IPS DF 6.9 (cell line): ENCODE measurements around the gene URGCP.

ENCODE experiments used
- DNase-seq: peaks from one replicate; pipeline ENCODE4 v3.0.0-alpha.2; 2013; ENCODE audit warnings: low read depth, low spot score
- H3K27ac ChIP-seq: one replicate; pipeline ENCODE4 v1.5.1; 2013; ENCODE audit warnings: low read length, control low read depth
- H3K27me3 ChIP-seq: 2 replicates; pipeline ENCODE4 v1.6.1; 2013; ENCODE audit warnings: mild to moderate bottlenecking, low read length; ENCODE audit not compliant: control insufficient read depth, insufficient read depth
- H3K36me3 ChIP-seq: 2 replicates; pipeline ENCODE4 v1.6.1; 2013; ENCODE audit warnings: low read length; ENCODE audit not compliant: control insufficient read depth, insufficient read depth
- H3K4me1 ChIP-seq: 2 replicates; pipeline ENCODE4 v1.6.1; 2013; ENCODE audit warnings: low read length; ENCODE audit not compliant: control insufficient read depth, insufficient read depth
- H3K4me3 ChIP-seq: 2 replicates; pipeline ENCODE4 v1.5.1; 2013; ENCODE audit warnings: mild to moderate bottlenecking, low read length
- H3K9me3 ChIP-seq: 2 replicates; pipeline ENCODE4 v1.6.1; 2013; ENCODE audit warnings: low read length, inconsistent platforms; ENCODE audit not compliant: control insufficient read depth, insufficient read depth
- WGBS: extraction: QIAGEN DNeasy Blood & Tissue Kit; methylation state at CpG from one replicate; pipeline ENCODE4 v1.1.7; 2013; ENCODE audit warnings: mixed read lengths, missing lambda C conversion rate; ENCODE audit not compliant: insufficient read length, insufficient coverage; 5-methylcytosine and 5-hydroxymethylcytosine counted together

Gene URGCP, protein sequence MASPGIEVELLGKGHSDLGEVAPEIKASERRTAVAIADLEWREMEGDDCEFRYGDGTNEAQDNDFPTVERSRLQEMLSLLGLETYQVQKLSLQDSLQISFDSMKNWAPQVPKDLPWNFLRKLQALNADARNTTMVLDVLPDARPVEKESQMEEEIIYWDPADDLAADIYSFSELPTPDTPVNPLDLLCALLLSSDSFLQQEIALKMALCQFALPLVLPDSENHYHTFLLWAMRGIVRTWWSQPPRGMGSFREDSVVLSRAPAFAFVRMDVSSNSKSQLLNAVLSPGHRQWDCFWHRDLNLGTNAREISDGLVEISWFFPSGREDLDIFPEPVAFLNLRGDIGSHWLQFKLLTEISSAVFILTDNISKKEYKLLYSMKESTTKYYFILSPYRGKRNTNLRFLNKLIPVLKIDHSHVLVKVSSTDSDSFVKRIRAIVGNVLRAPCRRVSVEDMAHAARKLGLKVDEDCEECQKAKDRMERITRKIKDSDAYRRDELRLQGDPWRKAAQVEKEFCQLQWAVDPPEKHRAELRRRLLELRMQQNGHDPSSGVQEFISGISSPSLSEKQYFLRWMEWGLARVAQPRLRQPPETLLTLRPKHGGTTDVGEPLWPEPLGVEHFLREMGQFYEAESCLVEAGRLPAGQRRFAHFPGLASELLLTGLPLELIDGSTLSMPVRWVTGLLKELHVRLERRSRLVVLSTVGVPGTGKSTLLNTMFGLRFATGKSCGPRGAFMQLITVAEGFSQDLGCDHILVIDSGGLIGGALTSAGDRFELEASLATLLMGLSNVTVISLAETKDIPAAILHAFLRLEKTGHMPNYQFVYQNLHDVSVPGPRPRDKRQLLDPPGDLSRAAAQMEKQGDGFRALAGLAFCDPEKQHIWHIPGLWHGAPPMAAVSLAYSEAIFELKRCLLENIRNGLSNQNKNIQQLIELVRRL

DNA sequence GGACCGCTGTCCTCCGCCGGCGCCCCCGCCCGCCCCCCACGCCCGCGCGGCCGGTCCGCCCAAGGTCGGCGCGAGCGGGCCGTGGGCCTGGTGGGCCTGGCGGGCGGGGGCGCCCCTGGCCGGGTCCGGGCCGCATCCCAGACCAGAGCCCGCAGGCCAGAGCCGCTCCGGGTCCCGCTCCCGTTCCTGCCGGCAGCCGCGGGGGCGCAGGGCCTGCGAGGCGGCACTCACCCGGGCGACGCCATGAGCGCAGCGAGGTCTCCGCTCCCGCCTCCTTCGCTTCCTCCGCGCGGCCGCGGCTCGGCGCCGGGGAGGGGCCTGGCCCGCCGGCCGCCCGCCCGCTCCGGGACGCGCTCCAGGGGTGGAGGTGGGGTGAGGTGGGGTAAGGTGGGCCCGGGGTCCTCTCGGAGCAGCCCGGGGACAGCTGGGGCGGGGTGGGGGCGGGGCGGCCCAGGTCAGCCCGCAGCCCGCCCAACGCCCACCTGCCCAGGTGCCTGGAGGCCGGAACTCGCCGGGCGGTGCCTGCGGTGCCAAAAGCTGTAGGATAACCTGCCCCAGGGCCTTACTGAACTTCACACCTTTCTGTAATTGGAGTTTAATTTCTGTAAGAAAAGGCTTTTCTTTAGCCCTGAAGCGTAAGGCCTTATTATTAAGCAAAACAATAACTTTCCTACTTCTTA is at the start of gene URGCP:
Gene URGCP (minus strand): TSS at position 266 of the 680 bp plus-strand sequence. CDS start 21 bp downstream, at position 245.
- H3K27me3 ChIP-seq = no peaks in the 10 kb centered on the region
- peak within 1 kb of the TSS; percentile 69 for H3K4me3 ChIP-seq
- H3K4me1 ChIP-seq = peaks cover 4% of the 10 kb centered on the region
- no CpG with 5 or more reads among the region's 73 CpGs for WGBS
- H3K27ac ChIP-seq = no peak within 1 kb of the TSS
- DNase-seq = no peak
- H3K36me3 ChIP-seq = no peaks in the 10 kb centered on the region
- no peaks in the 10 kb centered on the region for H3K9me3 ChIP-seq

DNA sequence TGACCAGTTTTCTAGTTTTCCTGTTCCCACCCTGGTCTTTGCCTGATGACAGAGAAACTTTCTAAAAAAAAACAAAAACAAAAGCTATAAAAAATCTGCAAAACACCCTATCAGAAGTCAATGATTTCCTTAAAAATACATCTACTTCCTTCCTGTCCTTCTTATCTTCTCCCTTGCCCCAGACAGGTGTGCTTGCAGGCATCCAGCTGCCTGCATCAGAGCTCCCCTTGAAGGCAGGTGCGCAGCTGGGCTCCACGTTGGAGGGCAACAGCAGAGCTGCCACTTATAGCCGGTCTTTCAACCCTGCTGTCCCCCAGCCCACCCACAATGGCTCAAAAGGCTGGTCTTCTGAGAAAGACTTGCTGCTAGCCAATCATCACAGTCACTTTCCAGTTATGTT is 49.6 kb upstream of the URGCP start:
- WGBS = no CpG with 5 or more reads among the region's 3 CpGs
- Histone ChIP-seq H3K27me3 (no peaks in the 10 kb centered on the region), H3K9me3 (no peaks in the 10 kb centered on the region; the same call in 1 of the 2 replicates), H3K27ac (no peak overlapping the region), H3K4me1 (no peaks in the 10 kb centered on the region), H3K4me3 (no peak overlapping the region), H3K36me3 (no peaks in the 10 kb centered on the region)
- DNase-seq = no peak

DNA sequence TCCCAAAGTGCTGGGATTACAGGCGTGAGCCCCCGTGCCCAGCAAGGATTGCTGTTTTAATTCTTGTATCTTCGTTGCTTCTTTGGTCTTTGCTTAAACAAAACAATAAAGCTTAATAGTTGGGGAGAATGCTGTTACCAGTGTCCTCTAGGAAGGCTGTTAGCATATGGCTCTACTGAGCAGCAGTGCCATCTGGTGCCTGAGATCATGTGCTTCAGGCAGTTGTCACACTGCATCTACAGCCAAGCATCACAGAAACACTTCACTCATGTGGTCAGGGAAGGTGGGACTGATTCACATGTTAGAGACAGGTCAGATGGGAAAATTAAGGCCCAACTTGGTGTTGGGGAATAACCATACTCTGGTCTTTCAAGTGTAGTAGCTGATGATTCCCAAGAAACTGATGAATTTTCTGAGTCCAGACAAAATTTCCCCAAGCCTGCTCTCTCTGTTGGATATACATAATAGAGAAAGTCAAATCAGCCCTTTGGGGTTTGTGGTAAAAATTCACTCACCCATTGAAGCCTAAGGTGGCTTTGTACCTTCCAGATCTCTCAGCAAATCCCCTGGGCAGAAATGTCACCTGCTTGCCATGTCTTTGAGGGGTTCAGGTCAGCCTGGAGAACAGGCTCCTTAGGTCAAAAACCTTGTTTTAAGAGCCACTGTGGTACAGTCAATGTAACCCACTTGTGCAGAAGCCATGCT is 48.3 kb upstream of the URGCP start:
- no peaks in the 10 kb centered on the region; the same call in 1 of the 2 replicates for H3K9me3 ChIP-seq
- no peak overlapping the region for H3K4me3 ChIP-seq
- no peaks in the 10 kb centered on the region for H3K36me3 ChIP-seq
- no peak overlapping the region for H3K27ac ChIP-seq
- no peaks in the 10 kb centered on the region for H3K27me3 ChIP-seq
- WGBS = no CpG with 5 or more reads among the region's 3 CpGs
- no peaks in the 10 kb centered on the region for H3K4me1 ChIP-seq
- peak; percentile 39 for DNase-seq

DNA sequence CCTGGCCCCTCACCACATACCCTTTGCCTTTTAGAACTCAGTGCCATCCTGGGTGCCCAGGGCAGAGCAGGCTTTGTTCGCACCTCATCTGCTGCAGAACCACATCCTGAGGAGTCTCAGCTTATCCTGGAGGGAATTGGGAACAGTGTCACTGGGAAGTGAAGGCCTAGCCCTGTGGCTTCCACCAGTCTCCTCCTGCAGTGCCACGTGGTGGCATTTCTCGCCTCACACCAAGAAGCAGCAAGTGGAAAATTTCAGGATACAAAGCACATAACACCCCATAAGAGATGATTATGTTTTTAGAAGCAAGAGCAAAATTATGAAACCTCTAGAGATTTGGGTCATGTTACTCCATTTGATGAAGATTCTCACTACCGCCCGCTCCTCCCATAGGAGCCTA is 46.7 kb upstream of the URGCP start:
- Histone ChIP-seq H3K4me1 (no peaks in the 10 kb centered on the region), H3K27ac (no peak overlapping the region), H3K9me3 (no peaks in the 10 kb centered on the region), H3K27me3 (no peaks in the 10 kb centered on the region), H3K36me3 (no peaks in the 10 kb centered on the region), H3K4me3 (no peak overlapping the region)
- WGBS = no CpG with 5 or more reads among the region's 5 CpGs
- DNase-seq = no peak

DNA sequence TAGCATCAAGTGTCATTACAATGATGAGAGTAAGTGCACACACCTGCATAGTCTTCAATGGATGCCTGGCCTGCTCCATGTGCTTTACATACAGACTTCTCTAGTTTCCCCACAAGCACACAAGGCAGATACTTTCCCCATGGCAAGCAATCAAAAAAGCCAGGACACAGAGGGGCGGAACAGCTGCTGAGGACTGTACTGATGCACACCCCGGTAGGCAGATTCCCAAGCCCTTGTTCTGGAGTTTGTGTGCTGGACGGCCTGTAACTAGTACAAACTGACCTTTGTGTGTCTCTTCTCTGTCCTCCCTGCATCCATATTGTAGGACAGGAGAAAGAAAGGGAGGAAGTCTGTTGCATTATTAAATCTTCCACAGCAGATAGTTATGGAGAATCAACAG is 45.6 kb upstream of the URGCP start:
- no peaks in the 10 kb centered on the region for H3K9me3 ChIP-seq
- H3K4me1 ChIP-seq = no peaks in the 10 kb centered on the region
- no peaks in the 10 kb centered on the region for H3K36me3 ChIP-seq
- no peak overlapping the region for H3K4me3 ChIP-seq
- WGBS = no CpG with 5 or more reads among the region's 3 CpGs
- DNase-seq = no peak
- no peaks in the 10 kb centered on the region for H3K27me3 ChIP-seq
- no peak overlapping the region for H3K27ac ChIP-seq

DNA sequence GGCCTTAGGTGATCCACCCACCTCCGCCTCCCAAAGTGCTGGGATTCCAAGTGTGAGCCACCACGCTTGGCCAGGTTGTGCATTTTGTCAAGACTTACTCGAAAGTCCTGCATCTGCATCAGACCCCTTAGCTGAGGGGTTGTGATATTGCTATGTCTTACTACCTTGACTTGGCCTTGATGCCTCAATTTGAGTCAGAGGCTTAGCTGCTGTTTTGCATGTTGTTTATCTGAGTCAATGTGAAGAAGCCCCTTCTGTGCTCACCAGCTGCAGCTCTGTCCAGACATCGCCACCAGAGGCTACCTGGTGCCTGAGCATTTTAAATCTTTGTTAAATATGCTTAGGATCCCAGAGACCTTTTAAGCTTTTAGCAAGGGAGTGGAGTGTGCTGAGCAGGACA is 37.9 kb upstream of the URGCP start:
- no peak overlapping the region for H3K27ac ChIP-seq
- H3K4me3 ChIP-seq = no peak overlapping the region
- no CpG with 5 or more reads among the region's 4 CpGs for WGBS
- H3K27me3 ChIP-seq = no peaks in the 10 kb centered on the region
- H3K4me1 ChIP-seq = no peaks in the 10 kb centered on the region
- no peak for DNase-seq
- no peaks in the 10 kb centered on the region for H3K36me3 ChIP-seq
- no peaks in the 10 kb centered on the region for H3K9me3 ChIP-seq

DNA sequence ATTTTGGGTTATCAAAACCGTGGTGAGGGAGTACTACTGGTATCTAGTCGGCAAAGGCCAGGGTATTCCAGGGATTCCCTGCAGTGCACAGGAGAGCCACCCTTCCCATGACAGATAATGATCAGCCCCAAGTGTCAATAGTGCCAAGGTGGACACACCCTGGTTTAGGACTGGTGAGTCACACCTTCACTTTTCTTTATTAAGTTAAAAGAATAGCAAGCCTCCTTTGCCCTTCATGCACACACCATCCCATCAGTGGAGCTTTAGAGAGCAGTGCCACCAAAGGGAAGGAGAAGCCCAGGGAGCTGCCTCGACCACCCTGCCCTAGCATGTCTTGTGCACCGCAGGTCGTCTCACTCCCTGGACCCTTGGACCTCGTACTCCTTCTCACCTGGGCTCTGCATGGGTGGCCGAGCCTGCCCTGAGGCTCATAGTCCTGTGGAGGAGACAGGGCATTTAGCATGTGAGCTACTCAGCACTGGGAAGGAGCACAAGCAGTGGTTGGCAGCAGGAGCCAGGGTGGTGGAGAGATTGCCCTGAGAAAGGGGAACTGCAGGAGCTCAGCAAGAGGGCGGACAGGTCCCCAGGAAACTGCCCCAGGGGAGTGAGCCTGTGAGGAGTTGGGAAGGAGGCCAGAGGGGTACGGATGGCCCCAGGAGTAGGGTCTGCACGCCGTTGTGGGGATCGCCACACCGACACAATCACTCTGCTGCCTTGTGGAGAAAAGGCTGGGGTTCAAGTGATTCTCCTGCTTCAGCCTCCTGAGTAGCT is 37.2 kb upstream of the URGCP start:
- H3K27ac ChIP-seq = no peak overlapping the region
- H3K4me3 ChIP-seq = no peak overlapping the region
- no peaks in the 10 kb centered on the region for H3K27me3 ChIP-seq
- no peaks in the 10 kb centered on the region for H3K36me3 ChIP-seq
- H3K4me1 ChIP-seq = no peaks in the 10 kb centered on the region
- no peak for DNase-seq
- no peaks in the 10 kb centered on the region for H3K9me3 ChIP-seq
- no CpG with 5 or more reads among the region's 13 CpGs for WGBS

DNA sequence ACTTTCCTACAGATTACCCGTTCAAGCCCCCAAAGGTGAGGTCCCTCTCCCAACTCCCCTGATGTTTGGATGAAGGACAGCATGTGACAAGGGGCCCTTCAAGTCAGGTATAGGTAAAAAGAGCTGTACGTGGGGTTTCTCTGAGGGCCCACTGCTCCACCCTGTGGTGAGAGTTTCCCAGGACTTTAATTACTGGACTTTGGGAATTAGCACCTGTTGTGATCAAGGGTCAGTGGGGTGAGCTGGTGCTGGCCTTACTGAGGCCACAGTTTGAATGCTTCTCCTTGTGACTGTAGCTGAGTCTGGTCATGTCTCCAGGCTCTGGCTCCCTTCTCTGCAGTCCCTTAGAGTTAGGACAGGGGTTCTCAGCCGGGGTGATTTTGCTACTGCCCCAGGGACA is 36.6 kb upstream of the URGCP start:
- Histone ChIP-seq H3K4me3 (no peak overlapping the region), H3K4me1 (no peaks in the 10 kb centered on the region), H3K27ac (no peak overlapping the region), H3K9me3 (no peaks in the 10 kb centered on the region), H3K36me3 (no peaks in the 10 kb centered on the region), H3K27me3 (no peaks in the 10 kb centered on the region)
- WGBS = no CpG with 5 or more reads among the region's 3 CpGs
- no peak for DNase-seq

DNA sequence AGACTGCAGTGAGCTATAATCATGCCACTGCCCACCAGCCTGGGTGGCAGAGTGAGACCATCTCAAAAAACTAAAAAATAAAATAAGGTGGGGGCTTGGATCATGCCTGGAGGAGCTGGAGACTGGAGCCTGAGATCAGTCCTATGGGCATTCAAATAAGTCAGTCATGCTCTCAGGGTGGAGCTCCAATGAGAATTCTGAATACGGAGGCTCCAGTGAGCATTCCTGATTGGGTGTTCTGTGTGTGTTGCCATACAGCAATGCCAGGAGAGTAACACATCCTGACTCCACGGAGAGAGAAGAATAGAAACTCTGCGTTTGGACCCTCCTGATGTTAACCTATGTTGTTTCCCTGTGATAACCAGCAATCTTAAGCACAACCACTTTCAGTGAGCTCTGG is 35.9 kb upstream of the URGCP start:
- Histone ChIP-seq H3K4me3 (no peak overlapping the region), H3K36me3 (no peaks in the 10 kb centered on the region), H3K27me3 (no peaks in the 10 kb centered on the region), H3K4me1 (no peaks in the 10 kb centered on the region), H3K27ac (no peak overlapping the region), H3K9me3 (no peaks in the 10 kb centered on the region)
- DNase-seq = no peak
- WGBS = no CpG with 5 or more reads among the region's 3 CpGs
